GM21529 (cell line): ENCODE results near the gene ZNF280A.
"Not testable (repeated sequence)": the region's sequence is repeated elsewhere in the genome, so short reads cannot be mapped to it uniquely, and the experiment has no call there.

ENCODE experiments used
- ATAC-seq: cut with Tn5 transposase; IDR thresholded peaks from one replicate; pipeline ENCODE4 v1.9.1; 2021; ENCODE audit not compliant: unreplicated experiment

ZNF280A gene

DNA sequence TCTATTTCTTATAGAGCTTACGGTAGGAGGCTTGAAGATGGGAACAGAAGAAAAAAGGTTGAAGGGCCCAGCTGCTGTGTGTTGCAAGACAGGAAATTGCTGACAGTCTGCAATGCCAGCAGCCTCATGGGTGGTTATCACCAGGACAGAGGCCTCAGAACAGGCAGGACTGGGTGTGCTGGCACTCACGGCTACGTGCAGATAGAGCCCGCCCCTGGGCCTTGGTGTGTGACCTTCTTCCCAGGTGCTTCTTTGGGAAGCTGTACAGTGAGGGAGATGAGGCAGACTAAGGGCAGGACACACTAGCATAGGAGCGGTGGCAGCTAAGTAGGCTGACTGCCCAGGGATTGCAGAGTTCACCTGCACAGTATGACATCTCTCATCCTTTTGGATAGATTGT, 26.4 kb upstream of the ZNF280A start:
- ATAC-seq, result no peak

- no peak for ATAC-seq
Measured at GRCh38 chr22:22545084-22545483, 25.0 kb upstream of the ZNF280A start.

- ATAC-seq, result no peak
Measured at GRCh38 chr22:22538226-22538989, 18.3 kb upstream of the ZNF280A start.

GRCh38 chr22:22536916-22537315, 16.8 kb upstream of the ZNF280A start:
- ATAC-seq, result no peak

- no peak for ATAC-seq
Measured at GRCh38 chr22:22536515-22536914, 16.4 kb upstream of the ZNF280A start.

DNA sequence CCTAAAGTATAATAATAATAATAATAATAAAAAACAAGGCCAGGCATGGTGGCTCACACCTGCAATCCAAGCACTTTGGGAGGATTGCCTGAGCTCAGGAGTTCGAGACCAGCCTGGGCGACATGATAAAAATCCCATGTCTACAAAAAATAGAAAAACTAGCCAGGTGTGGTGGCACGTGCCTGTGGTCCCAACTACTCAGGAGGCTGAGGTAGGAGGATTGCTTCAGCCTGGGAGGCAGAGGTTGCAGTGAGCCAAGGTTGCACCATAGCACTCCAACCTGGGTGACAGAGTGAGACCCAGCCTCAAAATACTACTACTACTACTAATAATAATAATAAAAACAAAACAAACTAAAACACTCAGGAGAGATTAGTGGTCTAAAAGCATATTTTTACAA, 15.6 kb upstream of the ZNF280A start:
- no peak for ATAC-seq

GRCh38 chr22:22534604-22535415, 14.7 kb upstream of the ZNF280A start:
- ATAC-seq, result no peak

- no peak for ATAC-seq
Measured at GRCh38 chr22:22533863-22534262, 13.8 kb upstream of the ZNF280A start.

DNA sequence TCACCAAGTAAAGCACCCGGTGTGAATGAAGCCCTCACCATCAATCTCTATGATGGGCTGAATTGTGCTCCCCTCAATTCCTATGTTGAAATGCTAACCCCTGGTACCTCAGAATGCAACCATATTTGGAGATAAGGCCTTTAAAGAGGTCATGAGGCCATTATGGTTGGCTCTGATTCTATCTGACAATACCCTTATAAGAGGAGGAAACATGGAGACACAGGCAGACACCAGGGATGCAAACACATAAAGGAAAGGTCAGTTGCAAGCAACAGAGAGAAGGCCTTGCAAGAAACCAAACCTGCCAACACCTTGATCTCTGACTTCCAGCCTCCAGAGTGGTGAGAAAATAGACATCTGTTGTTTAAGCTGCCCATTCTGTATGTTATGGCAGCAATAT, 13.3 kb upstream of the ZNF280A start:
- ATAC-seq, result no peak

DNA sequence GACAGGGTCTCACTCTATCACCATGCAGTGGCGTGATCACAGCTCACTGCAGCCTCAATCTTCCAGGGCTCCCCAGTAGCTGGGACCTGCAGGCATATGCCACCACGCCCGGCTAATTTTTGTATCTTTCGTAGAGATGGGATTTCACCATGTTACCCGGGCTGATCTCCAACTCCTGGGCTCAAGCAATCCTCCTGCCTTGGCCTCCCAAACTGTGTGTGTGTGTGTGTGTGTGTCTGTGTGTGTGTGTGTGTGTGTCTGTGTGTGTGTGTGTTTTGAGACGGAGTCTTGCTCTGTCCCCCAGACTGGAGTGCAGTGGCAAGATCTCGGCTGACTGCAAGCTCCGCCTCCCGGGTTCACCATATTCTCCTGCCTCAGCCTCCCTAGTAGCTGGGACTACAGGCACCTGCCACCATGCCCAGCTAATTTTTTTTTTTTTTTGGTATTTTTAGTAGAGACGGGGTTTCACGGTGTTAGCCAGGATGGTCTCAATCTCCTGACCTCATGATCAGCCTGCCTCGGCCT, 12.5 kb upstream of the ZNF280A start:
- not testable (repeated sequence) for ATAC-seq

GRCh38 chr22:22531770-22532546, 11.9 kb upstream of the ZNF280A start:
- no peak for ATAC-seq

GRCh38 chr22:22528780-22529179, 8.7 kb upstream of the ZNF280A start:
- no peak for ATAC-seq

- ATAC-seq, result no peak
Measured at GRCh38 chr22:22527312-22527711, 7.2 kb upstream of the ZNF280A start.

DNA sequence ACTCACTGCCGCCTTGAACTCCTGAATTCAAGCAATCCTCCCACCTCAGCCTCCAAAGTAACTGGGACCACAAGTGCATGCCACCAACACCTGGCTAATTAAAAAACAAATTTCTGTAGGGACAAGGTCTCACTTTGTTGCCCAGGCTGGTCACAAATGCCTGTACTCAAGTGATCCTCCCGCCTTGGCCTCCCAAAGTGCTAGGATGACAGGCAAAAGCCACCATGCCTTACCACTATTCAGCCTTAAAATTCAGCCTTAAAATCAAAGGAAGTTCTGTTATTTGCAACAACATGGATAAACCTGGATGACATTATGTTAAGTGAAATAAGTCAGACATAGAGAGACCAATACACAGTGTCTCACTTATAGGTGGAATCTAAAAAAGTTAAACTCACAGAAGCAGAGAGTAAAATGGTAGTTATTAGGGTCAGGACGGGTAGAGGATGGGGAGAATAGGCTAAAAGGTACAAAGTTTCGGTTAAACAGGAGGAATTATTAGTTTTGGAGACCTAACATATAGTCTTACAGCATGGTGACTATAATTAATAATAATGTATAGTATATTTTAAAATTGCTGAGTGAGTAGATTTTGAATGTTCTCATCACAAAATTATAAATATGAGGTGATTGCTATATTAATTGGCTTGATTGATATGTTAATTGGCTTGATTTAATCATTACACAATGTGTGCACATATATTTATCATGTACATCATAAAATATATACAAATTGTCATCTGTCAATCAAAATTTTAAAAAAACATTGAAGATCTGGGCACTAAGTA, 6.2 kb upstream of the ZNF280A start:
- no peak for ATAC-seq

DNA sequence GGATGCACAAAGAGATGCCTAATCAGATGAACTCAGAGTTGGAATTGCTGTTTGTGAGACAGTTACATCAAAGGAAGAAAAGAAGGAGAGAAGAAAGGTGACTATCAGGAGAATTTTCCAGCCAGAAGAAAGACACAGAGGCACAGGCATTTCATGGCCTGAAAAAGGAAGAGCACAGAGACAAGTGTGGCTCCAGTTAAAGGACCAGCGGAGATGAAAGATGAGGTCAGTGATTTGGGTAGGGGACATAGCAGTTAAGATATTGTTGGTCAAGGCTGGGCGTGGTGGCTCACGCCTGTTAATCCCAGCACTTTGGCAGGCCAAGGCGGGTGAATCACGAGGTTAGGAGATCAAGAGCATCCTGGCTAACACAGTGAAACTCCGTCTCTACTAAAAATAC, 3.4 kb upstream of the ZNF280A start:
- ATAC-seq, result no peak

GRCh38 chr22:22521631-22522030, 1.6 kb upstream of the ZNF280A start:
- ATAC-seq, result no peak

DNA sequence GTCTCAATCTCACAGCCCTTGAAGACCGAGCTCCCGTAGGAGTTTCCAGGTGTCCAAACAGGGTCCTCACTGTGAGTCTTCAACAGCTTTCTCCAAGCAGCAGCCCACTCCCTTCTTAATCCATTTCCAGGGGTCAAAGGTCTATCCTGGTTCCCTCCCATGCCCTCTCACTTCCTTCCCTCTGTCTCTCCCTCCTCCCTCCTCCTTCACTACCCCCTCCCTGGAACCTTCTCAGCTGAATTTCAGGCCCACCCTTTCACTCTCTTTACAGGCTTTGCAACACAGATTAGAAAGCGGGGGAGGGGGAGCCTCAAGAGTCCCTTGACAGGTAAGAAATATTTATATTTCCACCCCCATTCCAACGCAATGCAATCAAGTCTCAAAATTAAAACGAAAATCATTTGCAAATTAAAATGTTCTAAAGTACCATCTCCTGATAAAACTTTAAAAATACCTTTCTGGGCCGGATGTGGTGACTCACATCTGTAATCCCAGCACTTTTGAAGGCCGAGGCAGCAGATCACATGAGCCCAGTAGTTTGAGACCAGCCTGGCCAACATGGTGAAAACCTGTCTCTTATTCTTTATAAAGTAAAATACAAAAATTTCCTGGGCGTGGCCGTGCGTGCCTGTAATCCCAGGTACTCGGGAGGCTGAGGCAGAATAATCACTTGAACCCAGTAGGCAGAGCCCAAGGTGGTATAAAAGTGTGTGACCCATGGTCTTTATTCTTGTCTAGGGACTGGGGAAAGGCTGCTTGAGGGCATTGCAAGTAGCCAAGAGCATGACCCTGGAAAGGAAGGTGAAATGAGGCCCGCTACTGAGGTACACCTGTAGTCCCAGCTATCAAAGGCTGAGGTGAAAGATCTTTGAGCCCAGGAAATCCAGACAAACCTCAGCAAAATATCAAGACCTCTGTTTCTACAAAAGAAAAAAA, 865 bp upstream of the ZNF280A start:
- no peak for ATAC-seq

DNA sequence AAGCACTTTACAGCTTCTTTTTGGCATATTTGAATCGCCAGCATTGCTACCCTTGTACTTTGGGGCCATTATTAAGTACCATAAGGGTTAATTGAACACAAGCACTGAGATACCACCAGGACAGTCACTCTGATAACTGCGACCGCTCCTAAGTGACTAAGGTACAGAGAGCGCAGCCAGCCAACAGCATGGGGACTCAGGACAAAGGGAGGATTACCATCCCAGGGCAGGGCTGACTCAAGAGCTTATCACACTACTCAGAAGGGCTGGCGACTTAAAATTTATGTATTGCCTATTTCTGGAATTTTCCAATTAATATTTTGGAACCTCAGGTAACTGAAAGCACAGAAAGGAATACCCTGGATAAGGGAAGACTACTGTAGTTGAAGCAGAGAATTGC, 479 bp downstream of the ZNF280A start:
- no peak for ATAC-seq

- no peak for ATAC-seq
Measured at GRCh38 chr22:22516992-22517391, 3.1 kb downstream of the ZNF280A start.

DNA sequence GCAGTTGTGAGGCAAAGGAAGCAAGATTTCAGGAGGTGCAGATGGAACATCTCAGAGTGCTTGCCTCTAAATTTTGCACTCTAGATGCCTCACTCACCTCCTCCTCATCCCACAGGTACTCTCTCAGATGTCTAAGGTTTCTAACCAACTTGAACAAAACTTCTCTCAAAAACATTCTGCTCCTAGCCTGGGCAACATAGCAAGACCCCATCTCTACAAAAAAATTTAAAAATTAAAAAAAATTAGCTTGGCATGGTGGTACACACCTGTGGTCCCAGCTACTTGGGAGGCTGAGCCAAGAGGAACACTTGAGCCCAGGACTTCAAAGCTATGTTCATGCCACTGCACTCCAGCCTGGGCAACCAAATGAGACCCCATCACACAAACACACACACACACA, 4.2 kb downstream of the ZNF280A start:
- ATAC-seq, result no peak
